ENCODE data around the gene EPB41L4A. TPM values are rescaled to one million over a fixed set of nuclear protein-coding genes. Genes with fewer than 3 reads are reported as not detected.
A peak's percentile ranks its signal among the peaks of the same experiment; 100 is the strongest.

The EPB41L4A gene
- total and polyA plus RNA-seq, 12 donors = 4.2 to 26.3 (median 9.5) TPM

- intact Hi-C loops (cut with DNase I) = no loop called here
- peak in 1 of 7 donors; percentile 22 for DNase-seq
- peaks cover 0 to 13% of the 10 kb centered on the region in 2 donors for H3K4me1 ChIP-seq (replicated peaks in 1 of 2)
- peak overlapping the region in 1 of 4 donors; percentile 1 for H3K4me3 ChIP-seq
- WGBS, 4 donors = 40 to 50% (median 45%) methylated on average over 4 of the region's 4 CpGs
- peak overlapping the region in 2 of 5 donors; percentile 0 to 6 for H3K27ac ChIP-seq
- TF ChIP-seq POLR2A (IDR thresholded peaks at IDR 0.05) = no peak
- TF ChIP-seq, protein P1, sequence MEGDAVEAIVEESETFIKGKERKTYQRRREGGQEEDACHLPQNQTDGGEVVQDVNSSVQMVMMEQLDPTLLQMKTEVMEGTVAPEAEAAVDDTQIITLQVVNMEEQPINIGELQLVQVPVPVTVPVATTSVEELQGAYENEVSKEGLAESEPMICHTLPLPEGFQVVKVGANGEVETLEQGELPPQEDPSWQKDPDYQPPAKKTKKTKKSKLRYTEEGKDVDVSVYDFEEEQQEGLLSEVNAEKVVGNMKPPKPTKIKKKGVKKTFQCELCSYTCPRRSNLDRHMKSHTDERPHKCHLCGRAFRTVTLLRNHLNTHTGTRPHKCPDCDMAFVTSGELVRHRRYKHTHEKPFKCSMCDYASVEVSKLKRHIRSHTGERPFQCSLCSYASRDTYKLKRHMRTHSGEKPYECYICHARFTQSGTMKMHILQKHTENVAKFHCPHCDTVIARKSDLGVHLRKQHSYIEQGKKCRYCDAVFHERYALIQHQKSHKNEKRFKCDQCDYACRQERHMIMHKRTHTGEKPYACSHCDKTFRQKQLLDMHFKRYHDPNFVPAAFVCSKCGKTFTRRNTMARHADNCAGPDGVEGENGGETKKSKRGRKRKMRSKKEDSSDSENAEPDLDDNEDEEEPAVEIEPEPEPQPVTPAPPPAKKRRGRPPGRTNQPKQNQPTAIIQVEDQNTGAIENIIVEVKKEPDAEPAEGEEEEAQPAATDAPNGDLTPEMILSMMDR (IDR thresholded peaks at IDR 0.05) = no peak
- H3K9me3 ChIP-seq (replicated peaks in 1 of 3) = no peaks in the 10 kb centered on the region
- H3K27me3 ChIP-seq = no peaks in the 10 kb centered on the region
- no peaks in the 10 kb centered on the region for H3K36me3 ChIP-seq (replicated peaks in 1 of 2)
Observed at GRCh38 chr5:112270299-112271293, 148.5 kb downstream of the EPB41L4A start.

DNA sequence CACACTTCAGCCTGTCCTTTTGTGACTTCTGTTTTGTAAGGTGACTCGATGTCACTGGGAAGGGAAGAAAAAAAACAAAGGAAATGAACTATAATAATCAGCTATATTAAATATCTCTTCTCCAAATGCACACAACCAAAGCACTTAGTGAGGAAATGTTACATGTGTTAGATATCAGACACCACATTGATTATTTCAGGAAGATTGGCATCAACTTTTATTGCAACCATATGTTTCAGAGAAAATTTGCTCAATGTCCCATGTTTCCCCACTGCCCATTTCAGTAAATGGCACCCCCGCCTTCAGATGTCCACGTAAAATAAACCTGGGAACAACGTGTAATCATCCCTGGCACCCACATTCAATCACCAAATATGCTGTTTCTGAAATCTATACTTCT, 151.8 kb downstream of the EPB41L4A start:
- no peak overlapping the region for H3K27ac ChIP-seq
- no peak for TF ChIP-seq POLR2A (IDR thresholded peaks at IDR 0.05)
- TF ChIP-seq, protein P1 (IDR thresholded peaks at IDR 0.05) = no peak
- intact Hi-C loops (cut with DNase I) = no loop called here
- H3K9me3 ChIP-seq (replicated peaks in 1 of 3) = no peaks in the 10 kb centered on the region
- H3K4me1 ChIP-seq (replicated peaks in 1 of 2) = peaks cover 0 to 13% of the 10 kb centered on the region in 2 donors
- H3K36me3 ChIP-seq (replicated peaks in 1 of 2) = no peaks in the 10 kb centered on the region
- H3K4me3 ChIP-seq = no peak overlapping the region
- 87 to 93% (median 88%) methylated on average over 4 of the region's 4 CpGs for WGBS, 4 donors
- DNase-seq = no peak
- H3K27me3 ChIP-seq = no peaks in the 10 kb centered on the region

DNA sequence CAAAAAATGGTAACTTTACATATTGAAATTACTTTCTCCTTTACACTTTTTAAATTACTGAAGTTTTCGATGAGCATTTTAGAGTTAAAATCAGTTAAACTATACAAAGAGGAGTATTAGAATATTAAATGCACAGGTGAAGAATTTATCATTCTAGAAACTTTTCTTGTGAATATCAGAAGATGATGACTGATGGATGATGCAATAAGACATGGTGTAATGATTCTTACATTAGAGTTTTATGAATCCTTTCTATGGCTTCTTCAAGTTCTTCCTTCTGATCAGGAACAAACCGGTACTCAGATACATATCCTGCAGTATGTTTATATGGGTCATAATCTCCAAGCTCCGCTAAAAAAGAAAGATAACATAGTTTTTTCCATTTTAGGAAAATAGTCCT, 154.4 kb downstream of the EPB41L4A start:
- DNase-seq = no peak
- Histone ChIP-seq H3K4me3 (no peak overlapping the region), H3K27ac (no peak overlapping the region), H3K4me1 (replicated peaks in 1 of 2) (no peaks in the 10 kb centered on the region), H3K27me3 (no peaks in the 10 kb centered on the region), H3K9me3 (replicated peaks in 1 of 3) (no peaks in the 10 kb centered on the region), H3K36me3 (replicated peaks in 1 of 2) (no peaks in the 10 kb centered on the region)
- WGBS, 4 donors = 95 to 98% (median 98%) methylated on average over 3 of the region's 3 CpGs
- TF ChIP-seq POLR2A (IDR thresholded peaks at IDR 0.05) = no peak
- TF ChIP-seq, protein P1 (IDR thresholded peaks at IDR 0.05) = no peak
- intact Hi-C loops (cut with DNase I) = no loop called here

DNA sequence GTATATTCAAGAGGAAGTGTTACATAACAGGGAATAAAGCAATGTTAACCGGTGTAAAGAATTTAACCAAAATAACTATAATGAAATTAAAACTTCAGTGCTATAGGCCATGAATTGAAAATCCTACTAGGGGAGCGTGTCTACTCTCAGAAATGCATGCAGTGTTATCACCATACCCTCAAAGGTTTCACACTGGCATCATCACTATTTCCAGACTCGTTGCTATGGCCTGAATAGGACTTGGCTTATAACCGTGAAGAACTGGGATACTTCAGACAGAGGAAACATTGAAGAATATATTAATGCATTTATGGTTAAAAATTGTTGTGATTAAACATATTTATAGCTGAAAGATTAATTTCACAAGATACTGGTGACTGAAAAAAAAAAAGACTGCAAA, 154.9 kb downstream of the EPB41L4A start:
- 90 to 94% (median 92%) methylated on average over 4 of the region's 4 CpGs for whole genome bisulfite sequencing, 4 donors
- no peak for TF ChIP-seq POLR2A (IDR thresholded peaks at IDR 0.05)
- TF ChIP-seq, protein P1 (IDR thresholded peaks at IDR 0.05) = no peak
- Histone ChIP-seq H3K27me3 (no peaks in the 10 kb centered on the region), H3K9me3 (replicated peaks in 1 of 3) (no peaks in the 10 kb centered on the region), H3K4me3 (no peak overlapping the region), H3K27ac (no peak overlapping the region), H3K4me1 (replicated peaks in 1 of 2) (no peaks in the 10 kb centered on the region), H3K36me3 (replicated peaks in 1 of 2) (no peaks in the 10 kb centered on the region)
- intact Hi-C loops (cut with DNase I) = no loop called here
- DNase-seq = no peak

Measured in adrenal gland (tissue), 12 donors.